HepG2 (cell line): Measurements from ENCODE around the gene FNDC3B. TPM values are rescaled to one million over a fixed set of nuclear protein-coding genes. Genes with fewer than 3 reads are reported as not detected.

Experiments
- ATAD3A ChIP-seq: sonication (generic); formaldehyde crosslinking; IDR thresholded peaks from 2 replicates; pipeline ENCODE4 v1.4.0; 2020; ENCODE audit warnings: missing genetic modification reagents
- ATF2 ChIP-seq: sonication (generic); formaldehyde crosslinking; IDR thresholded peaks from 2 replicates; pipeline ENCODE4 v1.4.0; 2020; ENCODE audit warnings: missing genetic modification reagents
- CHCHD3 ChIP-seq: sonication (generic); formaldehyde crosslinking; IDR thresholded peaks from 2 replicates; pipeline ENCODE4 v1.8.0; 2022; ENCODE audit warnings: mild to moderate bottlenecking, missing genetic modification reagents, moderate library complexity
- CHD2 ChIP-seq: IDR thresholded peaks from 2 replicates; pipeline ENCODE4 v1.6.1; 2011; ENCODE audit warnings: low read depth, low read length, improper control_type of control experiment
- FOXP1 ChIP-seq, 2 experiments: fragments of 450-650 bp in 1 of 2; IDR thresholded peaks; 2 replicates each; pipeline ENCODE4 v1.6.1; 2017 to 2018; ENCODE audit warnings: antibody characterized with exemption in 1 of 2
- HINFP ChIP-seq: sonication (generic); formaldehyde crosslinking; IDR thresholded peaks from 2 replicates; pipeline ENCODE4 v1.4.0; 2020; ENCODE audit warnings: low read depth, mild to moderate bottlenecking, missing genetic modification reagents
- NFYC ChIP-seq: IDR thresholded peaks from 2 replicates; pipeline ENCODE4 v1.6.1; 2016; ENCODE audit warnings: missing genetic modification reagents, missing compliant biosample characterization
- SIX4 ChIP-seq: sonication (generic); formaldehyde crosslinking; IDR thresholded peaks from 2 replicates; pipeline ENCODE4 v1.4.0; 2020; ENCODE audit warnings: missing genetic modification reagents
- TFDP1 ChIP-seq: IDR thresholded peaks from 2 replicates; pipeline ENCODE4 v1.6.1; 2016; ENCODE audit warnings: missing compliant biosample characterization, missing genetic modification reagents, borderline replicate concordance
- TFE3 ChIP-seq: IDR thresholded peaks from 2 replicates; pipeline ENCODE4 v1.6.1; 2016
- TSC22D2 ChIP-seq: sonication (generic); formaldehyde crosslinking; IDR thresholded peaks from 2 replicates; pipeline ENCODE4 v1.5.1; 2020; ENCODE audit warnings: missing genetic modification reagents, mild to moderate bottlenecking, borderline replicate concordance
- ZBTB49 ChIP-seq: sonication (generic); formaldehyde crosslinking; IDR thresholded peaks from 2 replicates; pipeline ENCODE4 v1.4.0; 2020; ENCODE audit warnings: missing genetic modification reagents, borderline replicate concordance
- ZNF569 ChIP-seq: sonication (generic); formaldehyde crosslinking; IDR thresholded peaks from 2 replicates; pipeline ENCODE4 v1.5.0; 2020; ENCODE audit warnings: mild to moderate bottlenecking, missing genetic modification reagents, moderate library complexity, borderline replicate concordance
- ZSCAN12 ChIP-seq: sonication (generic); formaldehyde crosslinking; IDR thresholded peaks from 2 replicates; pipeline ENCODE4 v1.9.0; 2021; ENCODE audit warnings: mild to moderate bottlenecking, missing genetic modification reagents
- ZSCAN9 ChIP-seq: IDR thresholded peaks from 2 replicates; pipeline ENCODE4 v1.6.1; 2016; ENCODE audit warnings: borderline replicate concordance
- polyA plus RNA-seq, 8 experiments: library from polyadenylated mRNA; depleted of rRNA in 3 of 8; stranded (reverse) in 7 of 8; unstranded in 1 of 8; fragments of >200 nt; fragmentation: Illumina TruSeq in 4 of 8; extraction: Trizol in 4 of 8; gene quantifications; 2 replicates each; pipeline versions ENCODE4 v1.2.1 to v1.2.3, GENCODE V29; 2011 to 2016; ENCODE audit warnings: low read depth in 4 of 8, missing spikeins in 1 of 8, mixed read lengths in 1 of 8; ENCODE audit not compliant: insufficient read depth in 1 of 8
- total RNA-seq, 5 experiments: library from RNA; depleted of rRNA; stranded (reverse); fragments of >200 nt; fragmentation: Illumina TruSeq; extraction: Trizol; gene quantifications; 2 replicates each; pipeline ENCODE4 v1.2.3, GENCODE V29; 2016; ENCODE audit warnings: low read depth in 1 of 5

FNDC3B gene
- total and polyA plus RNA-seq, 2 of the 13 experiments (the other 11 are each of a cell fraction or from before 2014, with no cell fraction given) = 74.8 to 103 TPM

- no peak; the same call in 1 of the 2 replicates for TF ChIP-seq TFDP1 (CRISPR knock-in tag)
- TF ChIP-seq ZSCAN12 (CRISPR knock-in tag) = peak; percentile 78
- TF ChIP-seq TSC22D2 (CRISPR knock-in tag) = 0 out of 2 replicates have a peak, but pooled peaks have one; percentile 67
- peak; percentile 82; the same call in 1 of the 2 replicates for TF ChIP-seq SIX4
- no peak for TF ChIP-seq CHD2
- TF ChIP-seq NFYC (CRISPR knock-in tag) = peak; percentile 46; the same call in 1 of the 2 replicates
- TF ChIP-seq TFE3 = peak; percentile 98
- peak; percentile 90 for TF ChIP-seq ZSCAN9 (CRISPR knock-in tag)
- TF ChIP-seq ZBTB49 (CRISPR knock-in tag) = no peak
- TF ChIP-seq HINFP (CRISPR knock-in tag) = 0 out of 2 replicates have a peak, but pooled peaks have one; percentile 66
- peak; percentile 99 for TF ChIP-seq ATF2 (CRISPR knock-in tag)
- peak; percentile 77; the same call in 1 of the 2 replicates for TF ChIP-seq ZNF569 (CRISPR knock-in tag)
- no peak; the same call in 1 of the 2 replicates for TF ChIP-seq FOXP1 (IDR thresholded peaks at IDR 0.05)
- TF ChIP-seq FOXP1 (CRISPR knock-in tag; IDR thresholded peaks at IDR 0.05) = peak; percentile 84
- no peak for TF ChIP-seq ATAD3A (CRISPR knock-in tag)
- TF ChIP-seq CHCHD3 (CRISPR knock-in tag) = no peak
Measured at GRCh38 chr3:172140499-172141391, 101.4 kb downstream of the FNDC3B start (continued).
